Measurements from ENCODE around the gene ZNF234. TPM values are rescaled to one million over a fixed set of nuclear protein-coding genes. Genes with fewer than 3 reads are reported as not detected.

Gene ZNF234
- total and polyA plus RNA-seq, 2 donors (not counting 1 experiment from before 2014, with no cell fraction given): 3.1 to 27.5 TPM

- H3K4me1 ChIP-seq (ENCODE audit: control insufficient read depth in 2 of 2, insufficient read depth in 2 of 2, low read length in 2 of 2): peaks cover 4 to 9% of the 10 kb centered on the region in 2 donors
- H3K79me2 ChIP-seq (ENCODE audit: control insufficient read depth, insufficient read depth, low read length): peaks cover 40% of the 10 kb centered on the region
- no peaks in the 10 kb centered on the region for H3K27me3 Mint-ChIP-seq
- DNase-seq (peak; percentile 87), ATAC-seq (ENCODE audit: low read depth) (peak; percentile 94)
- peaks cover 3% of the 10 kb centered on the region for H4K20me1 ChIP-seq (ENCODE audit: control insufficient read depth, insufficient read depth, low read length, poor library complexity, severe bottlenecking)
- ChIA-PET CTCF (interaction anchor here (0.6 to 2.3 kb wide), 7 partner anchors 45 to 348 kb away, joined by 3 to 7 read pairs (median 4); partner anchors contain the start of genes ZNF235 and ZNF45), POLR2A (interaction anchor here (1.0 to 1.3 kb wide), 2 partner anchors 20 to 118 kb away, joined by 3 to 8 read pairs; partner anchors contain the start of gene ZNF227)
- no peaks in the 10 kb centered on the region for H3K27me3 ChIP-seq (replicated peaks in 1 of 4; ENCODE audit: control extremely low read depth in 1 of 4, control insufficient read depth in 3 of 4, insufficient read depth in 4 of 4, low read length in 3 of 4)
- peak within 1 kb of the TSS; percentile 80 for H3K9ac ChIP-seq (ENCODE audit: low read length)
- H3K4me2 ChIP-seq (replicated peaks; ENCODE audit: low read depth, low read length, poor library complexity, severe bottlenecking): peak within 1 kb of the TSS; percentile 86
- WGBS (ENCODE audit: insufficient coverage): under 1% methylated on average over 46 of the region's 50 CpGs
- peaks cover 15 to 26% of the 10 kb centered on the region in 2 experiments for H3K36me3 ChIP-seq (replicated peaks in 1 of 2; ENCODE audit: control extremely low read depth in 1 of 2, control insufficient read depth in 1 of 2, extremely low read depth in 1 of 2, insufficient read depth in 2 of 2, low read length in 1 of 2)
- peak within 1 kb of the TSS; percentile 97 for H2AFZ ChIP-seq (ENCODE audit: insufficient read depth, low read depth, low read length, poor library complexity, severe bottlenecking)
- peak within 1 kb of the TSS; percentile 39 to 70 for H3K27ac ChIP-seq (ENCODE audit: low read length in 2 of 2)
- TF ChIP-seq EZH2 (IDR thresholded peaks at IDR 0.05; ENCODE audit: borderline replicate concordance, insufficient read depth, low read depth, low read length, poor library complexity, severe bottlenecking) (no peak), CTCF (IDR thresholded peaks at IDR 0.05) (no peak)
- H3K9me3 ChIP-seq (ENCODE audit: control extremely low read depth in 1 of 3, control insufficient read depth in 2 of 3, insufficient read depth in 1 of 3, low read length in 2 of 3): no peaks in the 10 kb centered on the region
- peak within 1 kb of the TSS; percentile 96 for H3K4me3 Mint-ChIP-seq
- peak within 1 kb of the TSS; percentile 90 for H3K27ac Mint-ChIP-seq
- H3K4me1 Mint-ChIP-seq: peaks cover 22% of the 10 kb centered on the region
- intact Hi-C loops (cut with micrococcal nuclease): loop anchor here (1.0 to 10.0 kb wide), 10 partner anchors 19 to 311 kb away; partner anchors contain the start of genes ZNF222, ZNF225, ZNF230 and ZNF234
- H3K4me3 ChIP-seq (ENCODE audit: control extremely low read depth in 1 of 5, extremely low read depth in 1 of 5, insufficient read depth in 1 of 5, low read depth in 2 of 5, low read length in 4 of 5): peak within 1 kb of the TSS; percentile 67 to 95 (median 89)
- no peaks in the 10 kb centered on the region for H3K9me3 Mint-ChIP-seq (ENCODE audit: insufficient read depth)
Observed at GRCh38 chr19:44093931-44094765, 47.2 kb upstream of the ZNF234 start, which contains the start of gene ZNF224. TSS of gene ZNF224 (plus strand) at chr19:44094361. CDS start at chr19:44097874, 3,513 bp downstream.

- Histone ChIP-seq H3K4me3 (ENCODE audit: control extremely low read depth in 1 of 5, extremely low read depth in 1 of 5, insufficient read depth in 1 of 5, low read depth in 2 of 5, low read length in 4 of 5) (no peak overlapping the region), H3K4me2 (replicated peaks; ENCODE audit: low read depth, low read length, poor library complexity, severe bottlenecking) (no peak overlapping the region), H3K4me1 (ENCODE audit: control insufficient read depth in 2 of 2, insufficient read depth in 2 of 2, low read length in 2 of 2) (peaks cover 4 to 10% of the 10 kb centered on the region in 2 donors), H3K9me3 (ENCODE audit: control extremely low read depth in 1 of 3, control insufficient read depth in 2 of 3, insufficient read depth in 1 of 3, low read length in 2 of 3) (peaks cover 17 to 52% (median 33%) of the 10 kb centered on the region in 3 donors), H2AFZ (ENCODE audit: insufficient read depth, low read depth, low read length, poor library complexity, severe bottlenecking) (no peak overlapping the region), H3K9ac (ENCODE audit: low read length) (no peak overlapping the region), H4K20me1 (ENCODE audit: control insufficient read depth, insufficient read depth, low read length, poor library complexity, severe bottlenecking) (no peaks in the 10 kb centered on the region), H3K27me3 (replicated peaks in 1 of 4; ENCODE audit: control extremely low read depth in 1 of 4, control insufficient read depth in 3 of 4, insufficient read depth in 4 of 4, low read length in 3 of 4) (no peaks in the 10 kb centered on the region), H3K79me2 (ENCODE audit: control insufficient read depth, insufficient read depth, low read length) (no peaks in the 10 kb centered on the region), H3K36me3 (replicated peaks in 1 of 2; ENCODE audit: control extremely low read depth in 1 of 2, control insufficient read depth in 1 of 2, extremely low read depth in 1 of 2, insufficient read depth in 2 of 2, low read length in 1 of 2) (peaks cover 19 to 33% of the 10 kb centered on the region in 2 experiments), H3K27ac (ENCODE audit: low read length in 2 of 2) (no peak overlapping the region)
- H3K9me3 Mint-ChIP-seq (ENCODE audit: insufficient read depth): peaks cover 23% of the 10 kb centered on the region
- H3K27me3 Mint-ChIP-seq: no peaks in the 10 kb centered on the region
- DNase-seq (no peak), ATAC-seq (ENCODE audit: low read depth) (no peak)
- ChIA-PET CTCF (no interaction called here), POLR2A (no interaction called here)
- no peak for TF ChIP-seq EZH2 (IDR thresholded peaks at IDR 0.05; ENCODE audit: borderline replicate concordance, insufficient read depth, low read depth, low read length, poor library complexity, severe bottlenecking)
- H3K4me1 Mint-ChIP-seq: peaks cover 7% of the 10 kb centered on the region
- intact Hi-C loops (cut with micrococcal nuclease): no loop called here
- no peak overlapping the region for H3K27ac Mint-ChIP-seq
- H3K4me3 Mint-ChIP-seq: no peak overlapping the region
- WGBS (ENCODE audit: insufficient coverage): no CpG with 5 or more reads among the region's 3 CpGs
Observed at GRCh38 chr19:44107751-44108150, 33.6 kb upstream of the ZNF234 start.
